Measurements from ENCODE around the gene AHDC1.

AHDC1 gene

DNA sequence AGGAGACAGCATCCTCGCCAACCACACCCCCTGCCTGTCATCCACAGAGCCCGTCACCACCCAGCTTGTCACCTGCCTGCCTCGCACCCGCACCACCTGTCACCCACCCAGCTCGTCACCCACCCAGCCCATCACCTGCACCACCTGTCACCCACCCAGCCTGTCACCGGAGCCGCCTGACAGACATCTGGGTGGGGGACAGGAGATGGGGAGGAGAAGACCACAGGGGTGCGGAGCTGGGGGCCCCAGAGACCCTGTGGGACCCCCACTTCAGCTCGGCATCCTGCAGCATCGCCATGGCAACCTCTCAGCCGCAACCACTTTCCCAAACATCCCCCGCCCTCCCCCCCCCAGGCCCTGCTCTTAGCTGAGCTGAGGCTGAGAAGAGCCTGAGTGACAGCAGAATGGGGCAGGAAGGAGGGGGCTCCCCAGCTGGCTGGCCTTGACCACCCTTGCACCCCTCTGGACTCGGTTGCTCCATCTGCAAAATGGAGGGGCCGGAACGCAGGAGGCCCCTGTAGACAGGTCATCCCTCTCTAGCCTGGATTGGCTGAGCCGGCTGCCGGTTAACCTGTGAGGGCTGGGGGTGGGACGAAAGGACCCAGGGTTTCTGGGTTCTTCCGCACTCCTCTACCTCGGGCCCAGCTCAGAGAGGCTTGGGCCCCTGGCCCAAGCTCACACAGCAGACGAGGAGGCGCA, 11.6 kb downstream of the AHDC1 start:
- DNase-seq (ENCODE audit: low read depth): no peak
- H3K4me3 ChIP-seq (ENCODE audit: control insufficient read depth, low read depth, low read length): no peak overlapping the region
- TF ChIP-seq, protein P1, sequence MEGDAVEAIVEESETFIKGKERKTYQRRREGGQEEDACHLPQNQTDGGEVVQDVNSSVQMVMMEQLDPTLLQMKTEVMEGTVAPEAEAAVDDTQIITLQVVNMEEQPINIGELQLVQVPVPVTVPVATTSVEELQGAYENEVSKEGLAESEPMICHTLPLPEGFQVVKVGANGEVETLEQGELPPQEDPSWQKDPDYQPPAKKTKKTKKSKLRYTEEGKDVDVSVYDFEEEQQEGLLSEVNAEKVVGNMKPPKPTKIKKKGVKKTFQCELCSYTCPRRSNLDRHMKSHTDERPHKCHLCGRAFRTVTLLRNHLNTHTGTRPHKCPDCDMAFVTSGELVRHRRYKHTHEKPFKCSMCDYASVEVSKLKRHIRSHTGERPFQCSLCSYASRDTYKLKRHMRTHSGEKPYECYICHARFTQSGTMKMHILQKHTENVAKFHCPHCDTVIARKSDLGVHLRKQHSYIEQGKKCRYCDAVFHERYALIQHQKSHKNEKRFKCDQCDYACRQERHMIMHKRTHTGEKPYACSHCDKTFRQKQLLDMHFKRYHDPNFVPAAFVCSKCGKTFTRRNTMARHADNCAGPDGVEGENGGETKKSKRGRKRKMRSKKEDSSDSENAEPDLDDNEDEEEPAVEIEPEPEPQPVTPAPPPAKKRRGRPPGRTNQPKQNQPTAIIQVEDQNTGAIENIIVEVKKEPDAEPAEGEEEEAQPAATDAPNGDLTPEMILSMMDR (conservative IDR thresholded peaks at IDR 0.05; ENCODE audit: control insufficient read depth, insufficient read depth, low read depth, low read length): no peak

DNA sequence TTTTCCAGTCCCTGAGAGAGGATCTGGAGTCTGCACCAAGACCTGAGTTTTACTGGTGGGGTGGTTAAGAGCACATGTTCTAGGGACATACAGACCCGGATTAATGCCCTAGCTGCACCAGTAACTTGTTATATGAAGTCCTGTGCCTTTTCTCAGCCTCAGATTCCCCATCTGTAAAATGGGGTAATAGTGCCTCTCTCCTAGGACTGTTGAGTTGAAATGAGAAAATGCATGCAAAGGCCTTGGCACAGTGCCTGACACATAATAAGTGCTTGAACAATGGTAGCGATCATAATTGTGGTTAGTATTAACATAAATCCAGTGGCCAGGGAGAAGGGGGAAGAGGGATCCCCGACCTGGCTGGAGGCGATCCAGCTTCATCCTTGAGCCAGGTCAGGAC, 12.3 kb downstream of the AHDC1 start:
- DNase-seq (ENCODE audit: low read depth): peak; percentile 54
- H3K4me3 ChIP-seq (ENCODE audit: control insufficient read depth, low read depth, low read length): no peak overlapping the region
- TF ChIP-seq, protein P1 (conservative IDR thresholded peaks at IDR 0.05; ENCODE audit: control insufficient read depth, insufficient read depth, low read depth, low read length): no peak

DNA sequence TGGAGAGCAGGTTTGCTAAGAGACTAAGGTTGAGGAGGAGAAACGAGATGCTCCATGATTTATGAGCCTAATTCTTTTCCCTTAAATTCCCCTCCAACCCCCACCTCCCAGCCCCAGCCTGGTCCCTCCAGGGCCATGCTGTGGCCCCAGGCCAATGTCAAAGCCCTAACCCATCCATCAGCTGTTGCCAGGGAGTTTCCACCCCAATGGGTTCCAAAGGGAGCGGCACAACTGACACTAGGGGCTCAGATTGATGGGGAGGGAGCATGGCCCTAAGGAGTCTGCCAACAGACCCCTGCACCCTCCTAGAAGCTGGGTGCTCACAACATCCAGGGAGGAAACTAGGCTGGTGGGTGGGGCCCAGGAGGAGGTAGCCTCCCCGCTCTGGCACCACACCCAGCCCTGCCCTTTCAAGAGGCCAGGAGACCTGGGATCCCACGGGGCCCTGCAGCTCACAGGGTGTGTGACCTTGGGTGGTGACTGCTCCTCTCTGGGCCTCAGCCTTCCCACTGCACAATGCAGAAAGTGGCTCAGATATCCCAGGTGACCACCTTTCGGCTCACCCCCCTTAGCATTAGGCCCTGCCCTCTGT, 12.9 kb downstream of the AHDC1 start:
- TF ChIP-seq, protein P1 (conservative IDR thresholded peaks at IDR 0.05; ENCODE audit: control insufficient read depth, insufficient read depth, low read depth, low read length): no peak
- DNase-seq (ENCODE audit: low read depth): no peak
- H3K4me3 ChIP-seq (ENCODE audit: control insufficient read depth, low read depth, low read length): no peak overlapping the region

DNA sequence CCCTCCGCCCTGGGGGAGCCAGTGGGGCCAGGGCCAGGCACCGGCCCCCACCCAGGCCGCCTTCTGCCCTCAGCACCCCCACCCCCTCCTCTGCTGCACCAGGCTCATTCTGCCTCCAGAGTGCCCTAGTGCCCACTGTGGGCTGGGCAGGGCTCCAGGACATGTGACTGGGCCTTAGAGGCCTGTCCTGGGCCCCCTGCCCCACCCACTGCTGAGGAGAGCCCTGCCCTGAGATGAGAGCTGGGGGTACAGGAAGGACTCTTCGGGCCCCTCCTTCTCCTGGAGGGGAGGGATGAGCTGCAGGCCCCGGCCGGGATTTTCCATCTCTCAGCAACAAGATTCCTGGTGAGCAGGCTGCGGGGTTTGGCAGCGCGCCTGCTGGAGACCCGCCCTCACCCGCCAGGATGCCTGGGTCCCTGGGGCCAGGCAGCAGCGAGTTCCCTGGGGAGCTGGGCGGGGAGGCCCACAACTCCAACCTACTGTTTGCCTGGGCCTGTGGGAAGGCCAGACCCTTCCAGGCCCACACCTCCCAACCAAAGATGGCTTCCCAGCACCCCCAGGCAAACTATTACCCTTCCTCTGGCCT, 14.0 kb downstream of the AHDC1 start:
- H3K4me3 ChIP-seq (ENCODE audit: control insufficient read depth, low read depth, low read length): no peak overlapping the region
- TF ChIP-seq, protein P1 (conservative IDR thresholded peaks at IDR 0.05; ENCODE audit: control insufficient read depth, insufficient read depth, low read depth, low read length): no peak
- DNase-seq (ENCODE audit: low read depth): no peak

DNA sequence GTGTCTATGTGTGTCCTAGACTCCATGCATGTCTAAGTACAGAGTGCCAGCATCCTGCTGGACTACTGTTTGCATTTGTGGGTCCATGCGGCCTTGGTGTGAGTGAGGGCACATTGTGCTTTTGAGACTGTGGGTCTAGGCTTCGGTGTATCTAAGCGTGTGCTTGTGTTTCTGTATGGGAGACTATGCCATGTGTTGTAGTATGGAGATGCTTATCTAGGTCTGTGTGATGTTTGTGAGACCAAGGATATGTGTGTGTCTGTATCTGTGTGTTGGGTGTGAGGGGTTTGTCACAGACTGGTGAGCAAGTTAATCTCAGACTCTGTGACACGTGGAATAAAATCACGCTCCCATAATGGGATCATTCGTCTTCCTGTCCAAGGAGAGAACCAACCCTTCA, 14.5 kb downstream of the AHDC1 start:
- TF ChIP-seq, protein P1 (conservative IDR thresholded peaks at IDR 0.05; ENCODE audit: control insufficient read depth, insufficient read depth, low read depth, low read length): no peak
- H3K4me3 ChIP-seq (ENCODE audit: control insufficient read depth, low read depth, low read length): no peak overlapping the region

DNA sequence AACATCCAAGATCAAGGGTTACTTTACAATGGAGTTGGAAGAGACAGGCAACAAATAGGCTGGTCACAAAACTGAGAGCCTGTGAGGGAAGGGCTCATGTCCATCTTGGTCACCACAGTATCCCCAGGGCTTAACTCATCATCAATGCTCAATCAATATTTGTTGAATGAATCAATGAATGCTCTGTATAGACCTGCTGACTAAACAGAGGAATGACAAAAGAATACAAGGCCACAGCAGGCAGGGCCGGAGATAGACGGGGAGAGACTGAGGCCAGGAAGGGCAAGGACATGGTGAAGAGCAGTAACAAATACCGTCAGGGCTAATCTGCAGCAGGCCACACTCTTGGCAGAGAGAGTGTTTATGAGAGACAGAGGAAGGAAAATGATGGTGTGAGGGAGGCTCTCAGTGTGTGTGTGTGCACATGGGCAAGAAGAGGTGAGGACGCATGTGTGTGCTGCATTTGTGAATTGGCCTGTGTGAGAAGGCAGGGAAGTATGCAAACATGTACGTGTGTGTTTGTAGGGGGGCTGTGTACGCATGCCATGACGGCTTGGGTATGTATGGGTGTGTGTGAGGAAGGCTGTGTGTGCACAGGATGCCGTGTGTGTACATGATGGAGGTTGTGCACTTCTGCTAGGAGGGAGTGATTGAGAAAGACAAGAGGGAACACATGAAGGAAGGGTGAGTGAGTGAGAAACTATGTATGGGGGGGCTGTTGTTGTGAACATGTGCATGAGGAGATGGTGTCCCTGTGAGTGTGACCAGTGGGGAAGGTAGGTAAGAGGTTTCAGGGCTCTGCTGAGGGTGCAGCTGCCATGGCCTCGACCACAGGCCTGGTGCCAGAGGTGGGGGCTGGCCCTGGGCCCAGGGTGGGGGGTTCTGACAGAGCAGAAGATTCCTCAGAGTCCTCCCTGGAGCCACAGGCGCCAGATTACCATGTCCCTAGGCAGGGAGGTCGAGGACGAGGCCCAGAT, 15.4 kb downstream of the AHDC1 start:
- TF ChIP-seq, protein P1 (conservative IDR thresholded peaks at IDR 0.05; ENCODE audit: control insufficient read depth, insufficient read depth, low read depth, low read length): no peak
- DNase-seq (ENCODE audit: low read depth): peak; percentile 73
- no peak overlapping the region for H3K4me3 ChIP-seq (ENCODE audit: control insufficient read depth, low read depth, low read length)

More for the DNA sequence above, 14.5 kb downstream of the AHDC1 start:
- no peak for DNase-seq (ENCODE audit: low read depth)
